SU-DHL-6 (cell line): ENCODE data around the gene TGM2.

Experiments used
- H2AFZ ChIP-seq: fragments of 200-600 bp; sonication (generic); 2 replicates; pipeline ENCODE4 v1.6.1; 2014; ENCODE audit warnings: low read depth, mild to moderate bottlenecking, moderate library complexity, mixed read lengths, antibody characterized with exemption, low read length; ENCODE audit not compliant: severe bottlenecking
- H3F3A ChIP-seq: fragments of 200-600 bp; shearing (Covaris generic); 2 replicates; pipeline ENCODE4 v1.6.0; 2016; ENCODE audit warnings: antibody characterized with exemption, mild to moderate bottlenecking; ENCODE audit not compliant: insufficient read depth
- H3K27ac ChIP-seq: fragments of 200-600 bp; sonication (generic); 2 replicates; pipeline ENCODE4 v1.5.1; 2016; ENCODE audit warnings: low read depth, mild to moderate bottlenecking, low read length, moderate library complexity, mixed read lengths
- H3K27me3 ChIP-seq: fragments of 200-600 bp; sonication (generic), shearing (Covaris generic); 2 replicates; pipeline ENCODE4 v1.6.0; 2014; ENCODE audit warnings: mild to moderate bottlenecking, low read length
- H3K36me3 ChIP-seq: fragments of 200-600 bp; sonication (generic); 2 replicates; pipeline ENCODE4 v1.6.1; 2014; ENCODE audit warnings: mild to moderate bottlenecking, low read length, mixed read lengths
- H3K4me2 ChIP-seq: fragments of 300-600, 200-600 bp; shearing (Covaris generic), sonication (generic); 2 replicates; pipeline ENCODE4 v1.6.0; 2014; ENCODE audit warnings: low read length, low read depth, mild to moderate bottlenecking; ENCODE audit not compliant: poor library complexity, severe bottlenecking
- H3K4me3 ChIP-seq: fragments of 200-600 bp; sonication (generic); 2 replicates; pipeline ENCODE4 v1.5.1; 2014; ENCODE audit warnings: antibody characterized with exemption, low read length, mild to moderate bottlenecking, mixed read lengths; ENCODE audit not compliant: insufficient read depth, poor library complexity, severe bottlenecking
- H3K79me2 ChIP-seq: fragments of 200-600 bp; sonication (generic); 2 replicates; pipeline ENCODE4 v1.6.1; 2014; ENCODE audit warnings: mild to moderate bottlenecking, low read length, moderate library complexity; ENCODE audit not compliant: insufficient read depth
- H3K9ac ChIP-seq: fragments of 200-600 bp; sonication (generic); 2 replicates; pipeline ENCODE4 v1.7.0; 2014; ENCODE audit warnings: mild to moderate bottlenecking, low read length
- H3K9me2 ChIP-seq: fragments of 200-600 bp; sonication (generic); replicated peaks from 2 replicates; pipeline ENCODE4 v1.6.1; 2014; ENCODE audit warnings: low read length; ENCODE audit not compliant: insufficient read depth
- H3K9me3 ChIP-seq: fragments of 200-600 bp; sonication (generic); 2 replicates; pipeline ENCODE4 v1.6.1; 2014; ENCODE audit warnings: low read length, mixed read lengths; ENCODE audit not compliant: insufficient read depth
- H4K20me1 ChIP-seq: fragments of 200-600 bp; sonication (generic); 2 replicates; pipeline ENCODE4 v1.6.1; 2014; ENCODE audit warnings: low read depth, mild to moderate bottlenecking, antibody characterized with exemption, low read length, moderate library complexity, mixed read lengths
- CTCF ChIP-seq: fragments of 200-600 bp; sonication (generic); IDR thresholded peaks from one replicate; pipeline ENCODE4 v1.5.1; 2017; ENCODE audit warnings: antibody characterized with exemption, mild to moderate bottlenecking, low read length, moderate library complexity; ENCODE audit not compliant: insufficient read depth, poor library complexity, severe bottlenecking
- EZH2phosphoT487 ChIP-seq: fragments of 200-600 bp; sonication (generic), shearing (Covaris generic); conservative IDR thresholded peaks from 2 replicates; pipeline ENCODE4 v1.6.1; 2018; ENCODE audit warnings: mild to moderate bottlenecking, antibody characterized with exemption, low read length, moderate library complexity, mixed read lengths

TGM2 gene

GRCh38 chr20:38175304-38176180, 10.5 kb upstream of the TGM2 start:
- Histone ChIP-seq H3K4me2 (no peak overlapping the region), H3K79me2 (no peaks in the 10 kb centered on the region), H3K27ac (no peak overlapping the region), H3K4me3 (no peak overlapping the region), H3K36me3 (no peaks in the 10 kb centered on the region), H3K9ac (no peak overlapping the region), H3K9me3 (no peaks in the 10 kb centered on the region), H3K9me2 (no peaks in the 10 kb centered on the region), H3F3A (no peaks in the 10 kb centered on the region), H2AFZ (no peak overlapping the region), H4K20me1 (no peaks in the 10 kb centered on the region), H3K27me3 (no peaks in the 10 kb centered on the region)
- TF ChIP-seq EZH2phosphoT487 (no peak), CTCF (no peak)

DNA sequence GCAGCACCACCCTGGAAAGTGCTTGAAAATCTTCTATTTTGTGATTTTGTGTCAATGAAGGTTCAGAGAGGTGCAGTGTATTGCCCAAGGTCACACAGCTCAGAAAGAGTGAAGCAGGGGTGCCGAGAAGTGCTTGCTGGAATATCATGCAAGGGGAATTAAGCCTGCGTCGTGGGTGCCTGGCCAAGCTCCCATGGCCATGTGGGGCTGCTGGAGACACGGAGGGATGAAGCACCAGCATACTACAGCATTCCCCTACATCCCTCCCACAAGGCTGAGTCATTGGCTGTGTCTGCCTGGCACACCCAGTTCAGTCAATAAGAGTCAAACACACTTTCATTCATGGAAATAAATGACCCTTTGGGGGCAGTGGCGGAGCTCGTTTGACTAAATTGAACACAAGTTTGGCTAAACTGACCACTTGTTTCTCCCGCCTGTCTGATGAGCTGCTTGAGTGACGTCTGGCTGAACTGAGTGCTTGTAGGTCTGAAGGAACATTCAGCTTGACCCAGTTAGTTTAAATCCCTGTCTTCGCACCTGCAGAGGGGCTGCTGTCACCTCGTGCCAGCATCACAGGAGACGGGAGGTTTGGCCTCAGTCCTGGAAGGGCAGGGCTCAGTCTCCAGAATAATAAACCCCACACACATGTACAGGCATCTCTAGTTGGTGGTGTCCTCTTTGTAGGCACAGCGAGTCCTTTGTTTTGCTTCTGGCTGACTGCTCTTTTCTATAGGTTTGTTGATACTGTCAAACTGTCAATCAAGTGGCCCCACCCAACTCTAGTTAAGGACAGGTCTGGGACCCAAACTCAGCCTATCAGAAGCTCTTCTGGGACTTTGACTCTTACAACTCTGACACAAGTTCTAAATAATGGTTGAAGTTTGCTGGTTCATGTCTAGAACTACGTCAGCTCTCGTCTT, 8.4 kb upstream of the TGM2 start:
- no peaks in the 10 kb centered on the region for H3K79me2 ChIP-seq
- H3K4me3 ChIP-seq, result no peak overlapping the region
- H3K27me3 ChIP-seq, result no peaks in the 10 kb centered on the region
- H3K9me2 ChIP-seq, result no peaks in the 10 kb centered on the region
- no peaks in the 10 kb centered on the region for H3F3A ChIP-seq
- no peaks in the 10 kb centered on the region for H3K36me3 ChIP-seq
- no peak overlapping the region for H3K4me2 ChIP-seq
- no peaks in the 10 kb centered on the region for H3K9me3 ChIP-seq
- H2AFZ ChIP-seq, result no peak overlapping the region
- TF ChIP-seq EZH2phosphoT487 (no peak), CTCF (no peak)
- H3K9ac ChIP-seq, result no peak overlapping the region
- H4K20me1 ChIP-seq, result no peaks in the 10 kb centered on the region
- no peak overlapping the region for H3K27ac ChIP-seq

GRCh38 chr20:38172408-38172807, 7.3 kb upstream of the TGM2 start:
- no peaks in the 10 kb centered on the region for H3K9me3 ChIP-seq
- no peak overlapping the region for H3K27ac ChIP-seq
- no peaks in the 10 kb centered on the region for H3K9me2 ChIP-seq
- H3K36me3 ChIP-seq, result no peaks in the 10 kb centered on the region
- no peaks in the 10 kb centered on the region for H3K27me3 ChIP-seq
- no peak overlapping the region for H3K4me3 ChIP-seq
- H4K20me1 ChIP-seq, result no peaks in the 10 kb centered on the region
- H3F3A ChIP-seq, result no peaks in the 10 kb centered on the region
- H3K79me2 ChIP-seq, result no peaks in the 10 kb centered on the region
- no peak for TF ChIP-seq CTCF
- TF ChIP-seq EZH2phosphoT487, result no peak
- H3K4me2 ChIP-seq, result no peak overlapping the region
- no peak overlapping the region for H3K9ac ChIP-seq
- H2AFZ ChIP-seq, result no peak overlapping the region
